HG03025 (cell line): ENCODE measurements around the gene LRRC4B.

ENCODE experiments used
- ATAC-seq: cut with Tn5 transposase; IDR thresholded peaks from one replicate; pipeline ENCODE4 v1.9.1; 2021; ENCODE audit warnings: mild to moderate bottlenecking, moderate library complexity; ENCODE audit not compliant: unreplicated experiment, low FRiP score

Gene LRRC4B

DNA sequence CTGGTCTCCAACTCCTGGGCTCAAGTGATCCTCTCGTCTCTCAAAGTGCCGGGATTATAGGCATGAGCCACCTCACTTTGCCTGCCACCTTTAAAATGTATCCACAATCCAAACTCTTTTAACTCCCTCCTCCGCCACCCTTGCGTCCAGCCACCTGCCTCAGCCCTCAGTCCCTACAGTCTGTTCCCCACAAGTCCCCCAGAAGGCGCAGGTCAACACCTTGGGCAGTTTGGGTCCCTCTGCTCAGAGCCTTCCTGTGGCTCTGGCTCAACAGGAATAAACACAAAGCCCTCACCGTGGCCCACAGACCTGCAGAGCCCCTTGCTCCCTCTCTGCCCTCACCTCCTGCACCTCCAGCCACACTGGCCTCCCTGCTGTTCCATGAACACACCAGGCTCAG lies 99.4 kb downstream of the LRRC4B start:
- no peak for ATAC-seq

DNA sequence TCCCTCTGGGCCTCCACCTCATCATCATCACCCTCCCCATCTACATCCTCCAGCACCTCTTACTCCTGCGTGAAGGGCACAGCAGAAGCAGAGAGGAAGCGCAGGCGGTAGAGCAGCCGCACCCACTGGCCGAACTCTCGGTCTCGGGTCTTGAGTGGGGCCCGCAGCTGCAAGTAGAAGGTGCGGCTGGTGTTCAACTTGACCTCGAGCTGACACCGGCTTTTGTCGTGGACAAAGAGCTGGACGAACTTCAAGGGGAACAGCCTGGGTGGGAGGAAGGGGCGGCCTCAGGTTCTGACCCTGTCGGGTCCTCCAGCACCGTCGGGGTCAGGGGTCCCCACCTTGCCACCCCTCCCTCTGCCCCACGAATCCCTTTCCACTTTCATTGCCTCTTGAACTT lies 100.7 kb downstream of the LRRC4B start:
- no peak for ATAC-seq
